Tibial nerve (tissue), 4 donors: ENCODE measurements around the gene VSIG10L2.

ENCODE experiments used
- EP300 ChIP-seq, 2 donors: sonication (generic); formaldehyde crosslinking; IDR thresholded peaks; one replicate each; pipeline ENCODE4 v1.6.1; 2017; ENCODE audit warnings: antibody characterized with exemption in 2 of 2, mild to moderate bottlenecking in 1 of 2
- POLR2A ChIP-seq, 2 donors: fragments of 450-650 bp; IDR thresholded peaks; one replicate each; pipeline ENCODE4 v1.6.1; 2017; ENCODE audit warnings: antibody characterized with exemption in 2 of 2, mild to moderate bottlenecking in 2 of 2, moderate library complexity in 2 of 2
- TF ChIP-seq, protein P1 (sequence below), 5 experiments: fragments of 200-600 bp in 3 of 5; fragments of 450-650 bp in 2 of 5; sonication (generic) in 3 of 5; IDR thresholded peaks; one replicate each; pipeline ENCODE4 v1.5.1; 2016 to 2019; ENCODE audit warnings: antibody characterized with exemption in 5 of 5, mild to moderate bottlenecking in 3 of 5, moderate library complexity in 2 of 5

DNA sequence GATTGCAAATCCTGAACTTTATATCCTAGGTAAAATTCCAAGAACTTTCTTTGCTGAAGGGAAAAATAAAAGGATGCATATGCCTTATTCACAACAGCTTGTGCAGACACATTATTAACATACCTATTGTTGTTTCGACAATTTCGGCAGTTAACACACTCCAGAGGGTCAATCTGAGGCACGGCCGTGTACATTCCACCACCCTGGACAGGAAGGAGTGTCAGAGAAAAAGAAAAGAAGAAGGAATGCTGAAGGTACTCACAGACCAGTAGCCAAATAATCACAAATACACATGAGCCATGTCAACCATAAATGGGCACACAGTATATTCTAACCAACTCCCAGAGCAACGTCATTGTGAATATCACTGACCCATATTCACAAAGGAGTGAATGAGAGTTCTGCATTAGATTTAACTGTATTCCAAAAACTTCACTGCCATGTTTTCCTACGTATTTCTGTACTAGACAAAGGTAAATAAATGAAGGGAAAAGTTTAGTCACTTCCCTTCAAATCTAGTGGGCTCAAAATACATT is 32.4 kb downstream of the VSIG10L2 start:
- TF ChIP-seq, protein P1, sequence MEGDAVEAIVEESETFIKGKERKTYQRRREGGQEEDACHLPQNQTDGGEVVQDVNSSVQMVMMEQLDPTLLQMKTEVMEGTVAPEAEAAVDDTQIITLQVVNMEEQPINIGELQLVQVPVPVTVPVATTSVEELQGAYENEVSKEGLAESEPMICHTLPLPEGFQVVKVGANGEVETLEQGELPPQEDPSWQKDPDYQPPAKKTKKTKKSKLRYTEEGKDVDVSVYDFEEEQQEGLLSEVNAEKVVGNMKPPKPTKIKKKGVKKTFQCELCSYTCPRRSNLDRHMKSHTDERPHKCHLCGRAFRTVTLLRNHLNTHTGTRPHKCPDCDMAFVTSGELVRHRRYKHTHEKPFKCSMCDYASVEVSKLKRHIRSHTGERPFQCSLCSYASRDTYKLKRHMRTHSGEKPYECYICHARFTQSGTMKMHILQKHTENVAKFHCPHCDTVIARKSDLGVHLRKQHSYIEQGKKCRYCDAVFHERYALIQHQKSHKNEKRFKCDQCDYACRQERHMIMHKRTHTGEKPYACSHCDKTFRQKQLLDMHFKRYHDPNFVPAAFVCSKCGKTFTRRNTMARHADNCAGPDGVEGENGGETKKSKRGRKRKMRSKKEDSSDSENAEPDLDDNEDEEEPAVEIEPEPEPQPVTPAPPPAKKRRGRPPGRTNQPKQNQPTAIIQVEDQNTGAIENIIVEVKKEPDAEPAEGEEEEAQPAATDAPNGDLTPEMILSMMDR (IDR thresholded peaks at IDR 0.05): no peak
- no peak for TF ChIP-seq POLR2A (IDR thresholded peaks at IDR 0.05)
- no peak for TF ChIP-seq EP300 (IDR thresholded peaks at IDR 0.05)
